ENCODE measurements around the gene CDH22.
A peak's percentile ranks its signal among the peaks of the same experiment; 100 is the strongest.

The CDH22 gene

GRCh38 chr20:46214824-46215488 is 93.3 kb downstream of the CDH22 start:
- DNase-seq (ENCODE audit: low spot score): no peak

GRCh38 chr20:46213946-46214823 is 94.1 kb downstream of the CDH22 start:
- peak; percentile 19 for DNase-seq (ENCODE audit: low spot score)

GRCh38 chr20:46212876-46213275 is 95.4 kb downstream of the CDH22 start:
- DNase-seq (ENCODE audit: low spot score): no peak

GRCh38 chr20:46212252-46212651 is 96.0 kb downstream of the CDH22 start:
- DNase-seq (ENCODE audit: low spot score): no peak

- DNase-seq (ENCODE audit: low spot score): no peak
These were observed 97.0 kb downstream of the CDH22 start for GRCh38 chr20:46211331-46211722.

- no peak for DNase-seq (ENCODE audit: low spot score)
These were observed 97.5 kb downstream of the CDH22 start for GRCh38 chr20:46210672-46211330.

GRCh38 chr20:46209930-46210671 is 98.2 kb downstream of the CDH22 start:
- DNase-seq (ENCODE audit: low spot score): no peak

GRCh38 chr20:46207793-46208192 is 100.5 kb downstream of the CDH22 start:
- DNase-seq (ENCODE audit: low spot score): no peak

GRCh38 chr20:46206992-46207549 is 101.2 kb downstream of the CDH22 start:
- DNase-seq (ENCODE audit: low spot score): no peak

- DNase-seq (ENCODE audit: low spot score): no peak
These were observed 102.3 kb downstream of the CDH22 start for GRCh38 chr20:46206025-46206424.

GRCh38 chr20:46205349-46205748 is 102.9 kb downstream of the CDH22 start:
- DNase-seq (ENCODE audit: low spot score): no peak

- DNase-seq (ENCODE audit: low spot score): no peak
These were observed 103.6 kb downstream of the CDH22 start for GRCh38 chr20:46204594-46205186.

- no peak for DNase-seq (ENCODE audit: low spot score)
These were observed 104.8 kb downstream of the CDH22 start for GRCh38 chr20:46203510-46203837.

- no peak for DNase-seq (ENCODE audit: low spot score)
These were observed 105.4 kb downstream of the CDH22 start for GRCh38 chr20:46202766-46203509.

GRCh38 chr20:46200582-46201570 is 107.4 kb downstream of the CDH22 start:
- DNase-seq (ENCODE audit: low spot score): no peak

- DNase-seq (ENCODE audit: low spot score): no peak
These were observed 109.1 kb downstream of the CDH22 start for GRCh38 chr20:46199198-46199597.

GRCh38 chr20:46196990-46197389 is 111.3 kb downstream of the CDH22 start:
- DNase-seq (ENCODE audit: low spot score): no peak

- no peak for DNase-seq (ENCODE audit: low spot score)
These were observed 112.8 kb downstream of the CDH22 start for GRCh38 chr20:46195264-46196036.

- no peak for DNase-seq (ENCODE audit: low spot score)
These were observed 113.9 kb downstream of the CDH22 start for GRCh38 chr20:46194409-46194808.

Data from LoVo (cell line).